IMR-90 (cell line): Measurements from ENCODE around the gene FRMPD4. TPM values are rescaled to one million over a fixed set of nuclear protein-coding genes. Genes with fewer than 3 reads are reported as not detected.

Experiments used
- ATAC-seq: fragments of 200-7000 bp; cut with Tn5 transposase; 2 replicates; pipeline ENCODE4 v1.9.1; 2020; ENCODE audit warnings: low read depth, mild to moderate bottlenecking, moderate library complexity
- BruUV-seq: library from RNA; stranded (reverse); fragments of 400-500 nt; replicated peaks from 2 replicates; lab custom pipeline; 2021; lab: Mats Ljungman, UMichigan
- CTCF ChIA-PET: fragments of 300-600 bp; formaldehyde crosslinking; extraction: SDS; loops from one replicate; lab custom pipeline; 2021; ENCODE audit warnings: antibody characterized with exemption; lab: Yijun Ruan, JAX
- POLR2A ChIA-PET: fragments of 300-600 bp; sonication (Branson Sonifier 250); formaldehyde crosslinking; loops from one replicate; lab custom pipeline; 2022; ENCODE audit warnings: antibody characterized with exemption; ENCODE audit not compliant: unreplicated experiment; lab: Charles Lee
- DNase-seq: peaks from one replicate; pipeline ENCODE4 v3.0.0; 2013
- H2AFZ ChIP-seq: replicated peaks from 2 replicates; pipeline ENCODE3; 2013; ENCODE audit warnings: low read length, mild to moderate bottlenecking; ENCODE audit not compliant: poor library complexity
- H2AK5ac ChIP-seq: 2 replicates; pipeline ENCODE4 v1.6.1; 2013; ENCODE audit warnings: low read depth, low read length, inconsistent platforms
- H2AK9ac ChIP-seq: replicated peaks from 2 replicates; pipeline ENCODE3; 2013; ENCODE audit warnings: mild to moderate bottlenecking, low read depth, low read length, moderate library complexity; ENCODE audit not compliant: poor library complexity
- H2BK120ac ChIP-seq: 2 replicates; pipeline ENCODE4 v1.6.1; 2013; ENCODE audit warnings: low read depth, low read length, inconsistent platforms
- H2BK15ac ChIP-seq: 3 replicates; pipeline ENCODE4 v1.6.1; 2013; ENCODE audit warnings: low read depth, low read length, inconsistent platforms
- H2BK20ac ChIP-seq: 2 replicates; pipeline ENCODE4 v1.6.1; 2013; ENCODE audit warnings: low read depth, mild to moderate bottlenecking, inconsistent platforms, low read length, moderate library complexity
- H2BK5ac ChIP-seq: 2 replicates; pipeline ENCODE4 v1.6.1; 2013; ENCODE audit warnings: mild to moderate bottlenecking, low read depth, low read length, inconsistent platforms; ENCODE audit not compliant: poor library complexity, severe bottlenecking
- H3K14ac ChIP-seq: replicated peaks from 2 replicates; pipeline ENCODE4 v1.6.1; 2013; ENCODE audit warnings: low read depth, low read length, inconsistent platforms
- H3K18ac ChIP-seq: 2 replicates; pipeline ENCODE4 v1.6.1; 2013; ENCODE audit warnings: low read depth, low read length, control low read depth
- H3K23ac ChIP-seq: 2 replicates; pipeline ENCODE4 v1.6.1; 2013; ENCODE audit warnings: low read depth, low read length, inconsistent platforms
- H3K27ac ChIP-seq: 2 replicates; pipeline ENCODE4 v1.5.1; 2013; ENCODE audit warnings: mild to moderate bottlenecking, control low read depth, low read length; ENCODE audit not compliant: insufficient read depth
- H3K27me3 ChIP-seq: 2 replicates; pipeline ENCODE4 v1.6.1; 2013; ENCODE audit warnings: low read length; ENCODE audit not compliant: control insufficient read depth, insufficient read depth
- H3K36me3 ChIP-seq: 2 replicates; pipeline ENCODE4 v1.6.1; 2013; ENCODE audit warnings: low read length, mixed read lengths; ENCODE audit not compliant: control insufficient read depth, insufficient read depth
- H3K4ac ChIP-seq: 2 replicates; pipeline ENCODE4 v1.6.1; 2013; ENCODE audit warnings: low read depth, low read length, inconsistent platforms
- H3K4me1 ChIP-seq: 2 replicates; pipeline ENCODE4 v1.6.1; 2013; ENCODE audit warnings: low read length, mixed read lengths; ENCODE audit not compliant: control insufficient read depth, insufficient read depth
- H3K4me2 ChIP-seq: 2 replicates; pipeline ENCODE4 v1.6.1; 2013; ENCODE audit warnings: low read depth, mild to moderate bottlenecking, control low read depth, low read length, moderate library complexity
- H3K4me3 ChIP-seq: 2 replicates; pipeline ENCODE4 v1.5.1; 2013; ENCODE audit warnings: low read depth, mild to moderate bottlenecking, control low read depth, low read length, moderate library complexity; ENCODE audit not compliant: insufficient read depth
- H3K56ac ChIP-seq: 2 replicates; pipeline ENCODE4 v1.6.1; 2013; ENCODE audit warnings: low read length, inconsistent platforms; ENCODE audit not compliant: insufficient read depth; ENCODE audit errors: extremely low read depth
- H3K79me1 ChIP-seq, 2 experiments: 2 replicates each; pipeline ENCODE4 v1.6.1; 2013; ENCODE audit warnings: low read length in 2 of 2, inconsistent platforms in 1 of 2, low read depth in 1 of 2
- H3K9ac ChIP-seq: 2 replicates; pipeline ENCODE4 v1.6.1; 2013; ENCODE audit warnings: low read depth, low read length, control low read depth
- H3K9me1 ChIP-seq: 2 replicates; pipeline ENCODE4 v1.6.1; 2013; ENCODE audit warnings: low read length, inconsistent platforms; ENCODE audit not compliant: insufficient read depth
- H3K9me3 ChIP-seq: 2 replicates; pipeline ENCODE4 v1.6.1; 2013; ENCODE audit warnings: low read length; ENCODE audit not compliant: control insufficient read depth, insufficient read depth
- H4K20me1 ChIP-seq: 2 replicates; pipeline ENCODE4 v1.6.1; 2013; ENCODE audit warnings: low read length, inconsistent platforms; ENCODE audit not compliant: insufficient read depth
- H4K5ac ChIP-seq: 2 replicates; pipeline ENCODE4 v1.6.1; 2013; ENCODE audit warnings: mild to moderate bottlenecking, low read depth, low read length, control low read depth
- H4K8ac ChIP-seq, 2 experiments: 2 replicates each; pipeline ENCODE4 v1.6.1; 2013; ENCODE audit warnings: low read depth in 2 of 2, low read length in 2 of 2, control low read depth in 1 of 2, inconsistent platforms in 1 of 2
- H4K91ac ChIP-seq: 2 replicates; pipeline ENCODE4 v1.6.1; 2013; ENCODE audit warnings: low read depth, low read length, inconsistent platforms; ENCODE audit not compliant: insufficient read depth
- BHLHE40 ChIP-seq: fragments of 150-350 bp; IDR thresholded peaks from 2 replicates; pipeline ENCODE4 v1.6.1; 2016; ENCODE audit warnings: mild to moderate bottlenecking, low read depth, low read length
- CEBPB ChIP-seq: IDR thresholded peaks from 2 replicates; pipeline ENCODE4 v1.6.1; 2012; ENCODE audit warnings: low read depth, low read length, improper control_type of control experiment
- CHD1 ChIP-seq: IDR thresholded peaks from 2 replicates; pipeline ENCODE4 v1.6.1; 2012; ENCODE audit warnings: low read depth, low read length, improper control_type of control experiment
- CTCF ChIP-seq: conservative IDR thresholded peaks from 2 replicates; pipeline ENCODE4 v1.5.1; 2012; ENCODE audit warnings: mild to moderate bottlenecking, low read depth, low read length, improper control_type of control experiment
- FOS ChIP-seq: fragments of 150-350 bp; IDR thresholded peaks from 2 replicates; pipeline ENCODE4 v1.6.1; 2016; ENCODE audit warnings: low read depth, low read length
- MAFK ChIP-seq: IDR thresholded peaks from 2 replicates; pipeline ENCODE4 v1.6.1; 2012; ENCODE audit warnings: low read depth, low read length, improper control_type of control experiment
- MAZ ChIP-seq: IDR thresholded peaks from 2 replicates; pipeline ENCODE4 v1.6.1; 2012; ENCODE audit warnings: low read depth, mild to moderate bottlenecking, low read length, improper control_type of control experiment, moderate library complexity, borderline replicate concordance
- MXI1 ChIP-seq: IDR thresholded peaks from 2 replicates; pipeline ENCODE4 v1.6.1; 2012; ENCODE audit warnings: low read depth, mild to moderate bottlenecking, low read length, moderate library complexity, borderline replicate concordance
- NFE2L2 ChIP-seq: fragments of 150-350 bp; IDR thresholded peaks from 2 replicates; pipeline ENCODE4 v1.6.1; 2016; ENCODE audit warnings: low read depth, mild to moderate bottlenecking, low read length
- POLR2A ChIP-seq: IDR thresholded peaks from 2 replicates; pipeline ENCODE4 v1.6.1; 2012; ENCODE audit warnings: mild to moderate bottlenecking, low read depth, low read length
- RAD21 ChIP-seq: IDR thresholded peaks from 2 replicates; pipeline ENCODE4 v1.6.1; 2012; ENCODE audit warnings: low read length, improper control_type of control experiment
- RCOR1 ChIP-seq: IDR thresholded peaks from 2 replicates; pipeline ENCODE4 v1.6.1; 2012; ENCODE audit warnings: mild to moderate bottlenecking, low read length, improper control_type of control experiment; ENCODE audit not compliant: insufficient replicate concordance
- RFX5 ChIP-seq: IDR thresholded peaks from 2 replicates; pipeline ENCODE4 v1.8.0; 2012; ENCODE audit warnings: low read depth, mild to moderate bottlenecking, low read length, moderate library complexity
- SMC3 ChIP-seq: fragments of 150-350 bp; IDR thresholded peaks from 2 replicates; pipeline ENCODE4 v1.6.1; 2016; ENCODE audit warnings: low read depth, mild to moderate bottlenecking, antibody characterized with exemption, low read length, moderate library complexity
- WGBS, 2 experiments: methylation state at CpG; one replicate each; pipeline versions ENCODE4 v1.1.5 to v1.1.7; 2013; ENCODE audit warnings: missing lambda C conversion rate in 2 of 2; ENCODE audit not compliant: insufficient read length in 1 of 2; ENCODE audit errors: extremely low coverage in 2 of 2; 5-methylcytosine and 5-hydroxymethylcytosine counted together
- dilution Hi-C: fragments of 300-500 bp; cut with HindIII; formaldehyde crosslinking; loops from one replicate; pipeline ENCODE4 v1.14.3; 2018; ENCODE audit warnings: low sequenced_read_pairs; ENCODE audit not compliant: unreplicated experiment
- in situ Hi-C: fragments of 300-500 bp; cut with MboI; formaldehyde crosslinking; loops from 3 replicates; pipeline ENCODE4 v1.14.3; 2019; ENCODE audit warnings: low sequenced_read_pairs, inconsistent platforms, mixed read lengths
- intact Hi-C: fragments of 100-400 bp; cut with micrococcal nuclease; formaldehyde crosslinking; loops from 2 replicates; pipeline ENCODE4 v1.10.0; 2022
- polyA plus RNA-seq, 3 experiments: library from polyadenylated mRNA; depleted of rRNA; stranded (reverse); fragments of >200 nt; gene quantifications; 2 replicates each; pipeline ENCODE4 v1.2.3, GENCODE V29; 2012; ENCODE audit warnings: low replicate concordance in 1 of 3
- total RNA-seq: library from RNA; depleted of rRNA; stranded (reverse); fragments of >200 nt; gene quantifications from 2 replicates; pipeline ENCODE4 v1.2.3, GENCODE V29; 2012
- TF ChIP-seq, protein P1 (sequence below): fragments of 150-350 bp; IDR thresholded peaks from 2 replicates; pipeline ENCODE4 v1.6.1; 2016; ENCODE audit warnings: low read depth, mild to moderate bottlenecking, low read length, moderate library complexity, borderline replicate concordance
- TF ChIP-seq, protein P2 (sequence below): fragments of 150-350 bp; IDR thresholded peaks from 2 replicates; pipeline ENCODE4 v1.6.1; 2017; ENCODE audit warnings: mild to moderate bottlenecking, antibody characterized with exemption, low read length, low read depth

Gene FRMPD4
- total and polyA plus RNA-seq, 2 of the 4 experiments (the other 2 are of a cell fraction) = 0.53 to 1.1 TPM

GRCh38 chrX:12690646-12691045, 552.4 kb downstream of the FRMPD4 start:
- no peak overlapping the region for H2BK5ac ChIP-seq
- no peak overlapping the region for H2BK15ac ChIP-seq
- H2AFZ ChIP-seq = no peak overlapping the region
- no peak overlapping the region for H2BK20ac ChIP-seq
- no peak overlapping the region for H3K27ac ChIP-seq
- POLR2A ChIA-PET = no interaction called here
- BruUV-seq = no TSS peak
- H3K4ac ChIP-seq = no peak overlapping the region
- H3K79me1 ChIP-seq = no peaks in the 10 kb centered on the region
- H4K8ac ChIP-seq = no peak overlapping the region
- CTCF ChIA-PET = no interaction called here
- no peaks in the 10 kb centered on the region for H3K4me1 ChIP-seq
- H2AK9ac ChIP-seq = no peak overlapping the region
- H3K9ac ChIP-seq = no peak overlapping the region
- no peak overlapping the region for H3K18ac ChIP-seq
- H3K14ac ChIP-seq = no peak overlapping the region
- no peak overlapping the region for H3K4me3 ChIP-seq
- in situ Hi-C loops (no loop called here), dilution Hi-C loops (no loop called here), intact Hi-C loops (no loop called here)
- H4K20me1 ChIP-seq = no peaks in the 10 kb centered on the region
- H2BK120ac ChIP-seq = no peak overlapping the region
- no peaks in the 10 kb centered on the region for H3K9me1 ChIP-seq
- DNase-seq (no peak), ATAC-seq (no peak)
- no peak overlapping the region for H3K23ac ChIP-seq
- H3K9me3 ChIP-seq = no peaks in the 10 kb centered on the region
- H4K91ac ChIP-seq = no peak overlapping the region
- no peak overlapping the region for H3K56ac ChIP-seq
- no CpG with 5 or more reads among the region's 3 CpGs for WGBS, 2 experiments
- no peaks in the 10 kb centered on the region for H3K36me3 ChIP-seq
- H3K4me2 ChIP-seq = no peak overlapping the region
- TF ChIP-seq RCOR1 (no peak), CTCF (no peak), SMC3 (no peak), CHD1 (no peak), RFX5 (no peak), MAZ (no peak), CEBPB (no peak), NFE2L2 (no peak), POLR2A (no peak), MXI1 (no peak), BHLHE40 (no peak), MAFK (no peak), RAD21 (no peak), FOS (no peak)
- TF ChIP-seq, protein P1, sequence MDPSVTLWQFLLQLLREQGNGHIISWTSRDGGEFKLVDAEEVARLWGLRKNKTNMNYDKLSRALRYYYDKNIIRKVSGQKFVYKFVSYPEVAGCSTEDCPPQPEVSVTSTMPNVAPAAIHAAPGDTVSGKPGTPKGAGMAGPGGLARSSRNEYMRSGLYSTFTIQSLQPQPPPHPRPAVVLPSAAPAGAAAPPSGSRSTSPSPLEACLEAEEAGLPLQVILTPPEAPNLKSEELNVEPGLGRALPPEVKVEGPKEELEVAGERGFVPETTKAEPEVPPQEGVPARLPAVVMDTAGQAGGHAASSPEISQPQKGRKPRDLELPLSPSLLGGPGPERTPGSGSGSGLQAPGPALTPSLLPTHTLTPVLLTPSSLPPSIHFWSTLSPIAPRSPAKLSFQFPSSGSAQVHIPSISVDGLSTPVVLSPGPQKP = no peak
- TF ChIP-seq, protein P2, sequence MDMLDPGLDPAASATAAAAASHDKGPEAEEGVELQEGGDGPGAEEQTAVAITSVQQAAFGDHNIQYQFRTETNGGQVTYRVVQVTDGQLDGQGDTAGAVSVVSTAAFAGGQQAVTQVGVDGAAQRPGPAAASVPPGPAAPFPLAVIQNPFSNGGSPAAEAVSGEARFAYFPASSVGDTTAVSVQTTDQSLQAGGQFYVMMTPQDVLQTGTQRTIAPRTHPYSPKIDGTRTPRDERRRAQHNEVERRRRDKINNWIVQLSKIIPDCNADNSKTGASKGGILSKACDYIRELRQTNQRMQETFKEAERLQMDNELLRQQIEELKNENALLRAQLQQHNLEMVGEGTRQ = no peak
- H4K5ac ChIP-seq = no peak overlapping the region
- no peaks in the 10 kb centered on the region for H3K27me3 ChIP-seq
- H2AK5ac ChIP-seq = no peak overlapping the region
